HPDE6-E6E7 (cell line): ENCODE measurements around the gene GSG1L.
"Not testable (repeated sequence)": the region's sequence is repeated elsewhere in the genome, so short reads cannot be mapped to it uniquely, and the experiment has no call there.

Experiments
- DNase-seq: peaks from one replicate; pipeline ENCODE4 v3.0.0; 2011; ENCODE audit warnings: missing footprints; ENCODE audit errors: extremely low spot score

GSG1L gene

DNA sequence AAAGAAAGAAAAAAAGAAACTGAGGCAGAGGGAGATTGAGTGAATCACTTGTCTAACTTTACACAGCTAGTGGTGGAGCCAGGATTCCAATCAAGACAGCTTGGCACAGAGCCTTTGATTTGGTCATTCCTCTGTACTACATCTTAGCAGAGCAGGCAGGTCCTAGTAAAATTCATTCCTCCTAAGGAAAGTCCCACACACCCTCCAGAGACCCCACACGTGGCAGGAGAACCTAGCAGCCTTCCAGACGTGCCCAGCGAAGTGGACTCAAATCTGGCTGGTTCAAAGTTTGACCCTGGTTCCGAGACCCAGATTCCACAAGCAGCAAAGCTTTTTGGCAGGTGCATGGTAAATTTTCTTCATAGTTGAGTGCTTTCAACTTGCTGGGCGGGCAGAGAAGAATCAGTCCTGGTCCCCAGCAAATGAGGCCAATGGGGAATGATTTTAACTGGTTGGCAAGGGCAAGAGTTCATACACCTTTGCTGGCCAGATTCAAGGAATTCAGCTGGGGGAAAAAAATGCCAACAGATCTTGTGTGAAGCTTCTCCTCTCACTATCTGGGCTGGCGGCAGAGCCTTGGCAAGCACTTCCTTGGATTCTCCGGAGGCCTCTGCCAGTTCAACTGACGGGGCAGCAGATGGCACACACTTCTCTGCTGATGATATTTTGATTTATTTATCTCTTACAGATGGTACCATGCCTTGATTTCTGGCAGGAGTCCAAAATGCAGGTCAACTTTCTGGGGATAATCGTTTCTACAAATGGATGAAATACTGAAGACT lies 82.4 kb downstream of the GSG1L start:
- DNase-seq = no peak

DNA sequence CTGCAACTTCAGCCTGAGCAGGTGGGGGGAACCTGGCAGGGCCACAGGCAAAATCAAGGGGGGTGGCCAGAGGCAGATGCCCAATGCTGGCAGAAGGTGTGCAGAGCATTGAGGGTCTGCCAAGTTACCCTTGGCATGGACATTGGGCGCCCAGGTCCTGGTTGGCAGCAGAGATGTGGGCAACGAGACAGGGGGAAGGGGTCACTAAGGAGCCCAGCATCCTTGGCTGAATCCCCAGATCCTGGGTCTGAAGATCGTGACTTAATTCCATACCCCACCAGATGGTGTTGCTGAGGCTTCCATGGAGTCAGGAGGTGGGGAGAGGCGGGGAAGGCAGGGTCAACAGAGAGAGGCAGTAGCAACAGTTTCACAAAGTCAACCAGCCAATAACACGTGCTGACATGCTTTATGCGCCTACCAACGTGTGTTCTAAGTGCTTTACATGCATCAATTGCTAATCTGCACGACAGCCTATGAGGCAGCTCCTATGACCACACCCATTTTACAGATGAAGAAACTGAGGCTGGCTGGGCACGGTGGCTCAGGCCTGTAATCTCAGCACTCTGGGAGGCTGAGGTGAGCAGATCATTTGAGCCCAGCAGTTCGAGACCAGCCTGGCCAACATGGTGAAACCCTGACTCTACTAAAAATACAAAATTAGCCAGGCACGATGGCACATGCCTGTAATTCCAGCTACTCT lies 83.3 kb downstream of the GSG1L start:
- no peak for DNase-seq

DNA sequence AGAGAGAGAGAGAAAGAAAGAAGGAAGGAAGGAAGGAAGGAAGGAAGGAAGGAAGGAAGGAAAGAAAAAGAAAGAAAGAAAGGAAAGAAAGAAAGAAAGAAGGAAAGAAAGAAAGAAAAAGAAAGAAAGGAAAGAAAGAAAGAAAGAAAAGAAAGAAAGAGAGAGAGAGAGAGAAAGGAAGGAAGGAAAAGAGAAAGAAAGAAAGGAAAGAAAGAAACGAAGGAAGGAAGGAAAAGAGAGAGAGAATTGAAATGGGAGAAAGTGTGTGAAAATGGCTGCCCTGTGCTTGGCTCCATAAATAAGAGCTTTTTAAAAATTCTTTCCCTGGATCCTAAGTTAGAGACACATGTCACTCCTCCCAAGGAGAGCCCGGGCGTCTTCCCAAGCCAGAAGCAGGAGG lies 83.8 kb downstream of the GSG1L start:
- DNase-seq = not testable (repeated sequence)

DNA sequence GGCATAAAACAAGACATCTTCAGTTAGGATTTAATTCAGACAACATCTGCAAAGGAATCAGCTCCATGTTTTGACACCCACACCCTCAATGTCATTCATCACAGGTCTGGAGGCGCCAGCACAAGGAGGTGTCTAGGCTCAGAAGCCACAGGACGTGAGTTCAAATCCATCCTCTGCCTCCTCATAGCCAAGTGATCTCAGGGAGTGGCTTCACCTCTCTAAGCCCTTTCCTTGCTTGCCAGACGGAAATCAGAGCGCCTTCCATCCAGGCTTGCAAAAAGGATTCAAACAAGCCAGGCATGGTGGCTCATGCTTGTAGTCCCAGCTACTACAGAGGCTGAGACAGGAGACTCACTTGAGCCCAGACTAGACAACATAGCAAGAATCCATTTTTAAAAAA lies 84.6 kb downstream of the GSG1L start:
- DNase-seq = no peak

DNA sequence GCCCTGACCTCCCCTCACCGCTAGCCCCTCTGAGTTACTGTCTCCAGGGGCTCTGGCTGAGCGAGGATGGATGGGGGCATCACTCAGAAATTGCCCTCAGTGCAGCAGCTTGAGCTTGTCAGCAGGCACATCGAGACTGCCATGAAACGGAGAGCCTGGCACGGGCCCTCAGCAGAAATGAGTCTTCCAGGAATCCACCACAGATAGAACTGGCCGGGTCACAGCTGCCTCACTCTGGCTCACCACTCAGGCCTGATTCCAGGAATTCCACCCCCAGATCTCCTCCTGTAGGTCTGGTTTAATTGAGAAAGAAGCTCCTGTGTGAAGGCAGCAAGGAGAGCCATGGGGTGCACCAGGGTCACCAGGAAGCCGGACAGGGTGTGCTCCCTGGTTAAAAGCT lies 85.5 kb downstream of the GSG1L start:
- DNase-seq = no peak

DNA sequence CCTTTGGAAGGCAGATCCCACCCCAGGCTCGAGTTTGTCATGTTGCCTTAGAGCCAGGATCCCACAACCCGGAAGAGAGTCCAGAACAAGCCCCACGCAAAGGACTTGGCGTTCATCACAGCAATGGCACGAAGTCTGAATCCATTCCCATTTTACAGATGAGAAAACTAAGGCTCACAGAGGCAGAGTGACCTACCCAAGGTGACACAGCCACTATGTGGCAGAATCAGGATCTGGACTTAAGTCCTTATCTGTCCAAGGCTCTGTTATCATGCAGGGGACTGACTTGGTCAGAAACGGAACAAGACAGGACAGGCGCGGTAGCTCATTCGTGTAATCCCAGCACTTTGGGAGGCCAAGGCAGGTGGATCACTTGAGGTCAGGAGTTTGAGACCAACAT lies 86.5 kb downstream of the GSG1L start:
- DNase-seq = no peak

DNA sequence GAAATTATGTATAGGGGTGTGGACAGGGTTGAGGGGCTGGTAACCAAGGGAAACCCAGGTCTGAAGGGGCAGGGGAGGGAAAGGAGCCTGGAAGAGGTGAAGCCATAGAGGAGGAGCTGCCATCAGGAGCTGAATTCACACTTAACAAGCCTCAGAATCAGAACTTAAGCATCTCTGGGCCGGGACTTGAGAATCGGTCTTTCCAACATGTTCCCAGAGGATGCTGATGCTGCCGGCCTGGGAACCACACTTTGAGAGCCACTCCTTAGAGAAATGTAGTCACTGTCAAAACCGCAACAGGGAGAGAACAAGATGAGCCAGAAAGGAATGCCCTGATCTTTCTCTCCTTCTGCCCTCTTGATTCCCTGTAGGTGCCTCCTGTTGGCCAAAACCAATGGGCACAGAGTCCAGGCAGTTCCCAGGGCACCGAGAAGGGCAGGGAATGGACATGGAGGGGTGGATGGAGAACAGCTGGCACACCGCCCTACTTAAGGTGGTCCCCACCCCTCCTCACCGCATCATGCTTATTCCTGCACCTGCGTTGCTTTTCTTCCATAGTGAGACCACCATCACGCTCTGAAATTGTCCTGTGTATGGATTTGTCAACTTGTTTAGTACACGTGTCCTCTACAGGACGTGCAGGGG lies 88.5 kb downstream of the GSG1L start:
- DNase-seq = no peak

DNA sequence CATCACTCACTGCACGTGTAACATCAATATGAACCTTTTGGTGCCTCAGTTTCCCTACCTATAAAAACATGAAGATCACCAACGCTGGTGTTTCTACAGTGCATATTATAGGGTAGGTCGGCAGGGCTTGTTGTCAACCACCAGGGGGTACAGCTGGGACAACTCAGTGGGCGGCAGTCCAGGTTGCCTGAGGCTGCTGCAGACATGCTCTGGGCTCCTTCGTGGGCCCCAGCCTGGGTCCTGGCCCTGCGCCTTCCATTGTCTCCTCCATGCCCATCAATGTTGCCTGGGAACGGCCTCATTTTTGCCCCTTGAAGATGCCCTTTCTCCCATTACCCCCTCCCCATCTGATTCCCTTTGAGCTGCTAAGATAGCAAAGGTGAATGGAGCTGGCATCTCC lies 89.8 kb downstream of the GSG1L start:
- DNase-seq = no peak

DNA sequence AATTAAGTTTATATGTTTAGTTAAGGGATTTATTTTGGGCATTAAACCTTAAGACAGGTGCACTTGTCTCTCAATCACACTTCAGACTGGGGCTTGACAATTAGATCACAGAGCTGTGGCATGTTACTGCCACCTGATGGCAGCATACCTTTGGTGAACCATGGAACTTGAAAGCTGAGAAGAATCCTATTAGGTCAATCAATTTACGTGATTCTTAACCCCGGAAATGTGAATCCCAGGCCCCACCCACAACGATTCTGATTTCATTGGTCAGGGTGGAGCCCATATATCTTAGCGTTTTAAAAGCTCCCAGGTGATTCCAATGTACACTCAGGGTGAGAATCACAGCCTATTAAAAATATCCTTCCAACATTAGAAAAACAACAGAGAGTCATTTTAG lies 91.0 kb downstream of the GSG1L start:
- peak; percentile 55 for DNase-seq

DNA sequence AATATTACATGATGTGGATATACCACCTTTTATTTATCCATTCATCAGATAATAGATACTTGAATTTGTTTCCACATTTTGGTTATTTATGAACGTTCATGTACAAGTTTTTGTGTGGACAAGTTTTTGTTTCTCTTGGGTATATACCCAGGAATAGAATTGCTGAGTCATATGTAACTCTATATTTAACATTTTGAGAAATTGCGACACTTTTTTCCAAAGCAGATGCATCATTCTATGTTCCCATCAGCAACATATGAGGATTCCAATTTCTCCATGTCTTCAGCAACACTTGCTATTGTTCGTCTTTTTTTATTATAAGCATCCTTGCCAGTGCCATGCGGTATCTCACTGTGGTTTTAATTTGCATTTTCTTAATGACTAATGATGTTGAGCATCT lies 93.9 kb downstream of the GSG1L start:
- no peak for DNase-seq

DNA sequence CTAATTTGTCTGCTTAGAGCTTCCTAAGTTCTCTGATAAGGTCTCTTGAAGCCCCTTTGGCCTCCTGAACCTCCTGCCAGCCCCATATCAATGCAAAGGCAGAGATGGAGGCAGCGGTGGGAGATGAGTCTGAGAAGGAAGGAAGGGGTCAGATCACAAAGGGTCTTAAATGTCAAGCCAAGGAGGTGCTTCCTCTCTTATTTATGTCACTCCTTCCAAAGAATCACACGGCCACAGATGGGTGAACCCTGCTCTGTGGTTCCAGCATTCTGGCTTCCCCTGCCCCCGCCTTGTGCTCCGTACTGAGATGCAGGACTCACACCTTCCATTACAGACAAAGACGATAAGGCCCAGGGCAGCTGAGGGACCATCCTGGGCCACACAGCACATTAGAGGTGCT lies 96.3 kb downstream of the GSG1L start:
- DNase-seq = no peak

DNA sequence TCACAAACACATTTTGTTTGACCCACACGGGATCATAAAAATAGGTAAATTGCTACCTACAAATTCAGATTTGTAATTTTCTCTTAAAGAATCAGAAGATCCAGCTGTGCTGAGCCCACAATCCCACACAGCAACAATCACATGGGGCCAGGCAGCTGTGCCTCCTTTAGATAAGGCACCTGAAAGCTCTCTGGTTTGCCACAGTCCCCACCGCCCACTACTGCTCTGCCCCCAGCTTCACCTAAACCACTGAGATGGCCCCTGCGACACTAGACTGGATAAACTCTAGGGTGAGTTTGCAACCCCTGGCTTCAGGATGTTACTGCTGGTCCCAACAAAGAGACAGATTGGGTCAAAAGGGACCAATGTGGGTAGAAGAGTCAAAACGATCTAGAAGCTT lies 96.8 kb downstream of the GSG1L start:
- no peak for DNase-seq

DNA sequence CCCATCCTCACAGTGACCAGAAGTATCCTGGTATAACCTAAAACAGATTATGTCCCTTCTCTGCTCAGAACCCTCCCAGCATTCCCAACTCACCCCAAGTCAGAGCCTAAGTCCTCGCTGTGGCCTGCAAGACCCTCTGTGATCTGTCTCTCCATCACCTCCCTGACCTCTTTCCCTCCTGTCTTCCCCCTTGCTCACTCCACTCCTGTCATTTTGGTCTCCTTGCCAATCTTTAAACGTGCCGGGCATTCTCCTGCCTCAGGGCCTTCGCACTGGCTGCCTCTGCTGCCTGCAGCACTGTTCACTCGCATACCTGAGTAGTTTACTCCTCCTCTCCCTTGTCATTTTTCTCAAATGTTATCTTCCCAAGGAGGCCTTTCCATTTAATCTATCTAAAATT lies 97.7 kb downstream of the GSG1L start:
- DNase-seq = no peak

DNA sequence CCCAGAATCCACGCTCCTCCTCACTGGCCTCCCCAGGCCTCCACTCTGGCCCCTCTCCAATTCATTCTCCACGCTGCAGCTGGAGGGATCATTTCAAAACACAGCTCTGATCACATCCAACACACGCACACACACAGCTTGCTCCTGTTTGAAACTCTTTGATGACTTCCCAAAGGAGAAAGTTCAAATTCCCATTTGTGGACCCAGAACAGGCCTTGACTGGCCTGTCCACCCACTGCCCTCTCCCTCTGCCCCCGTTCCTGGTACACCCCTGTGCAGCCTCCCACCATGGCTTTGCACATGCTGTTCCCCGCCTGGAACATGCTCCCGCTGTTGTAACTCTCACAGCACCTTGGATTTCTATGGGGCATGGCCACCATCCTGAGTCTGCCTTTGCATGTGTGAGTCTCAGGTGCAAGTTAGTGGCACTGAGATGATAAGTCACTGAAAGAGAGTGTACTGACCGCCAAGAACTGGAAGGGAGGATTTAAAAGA lies 100.0 kb downstream of the GSG1L start:
- no peak for DNase-seq

DNA sequence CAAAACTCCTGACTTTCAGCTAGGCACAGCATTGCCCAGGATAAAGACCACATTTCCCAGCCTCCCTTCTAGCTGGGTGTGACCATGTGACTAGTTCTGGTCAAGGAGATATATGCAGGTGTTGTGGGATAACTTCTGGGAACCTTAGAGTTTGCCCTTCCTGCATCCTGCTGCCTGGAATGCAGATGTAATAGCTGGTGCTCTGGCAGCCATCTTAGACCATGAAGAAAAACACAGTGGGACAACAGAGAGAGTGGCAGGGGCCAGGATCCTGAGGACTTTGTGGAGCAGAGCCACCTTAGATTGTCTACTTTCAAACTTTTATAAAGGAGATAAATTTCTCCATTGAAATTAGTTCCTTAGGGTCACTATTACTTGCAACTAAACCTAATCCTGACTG lies 101.3 kb downstream of the GSG1L start:
- DNase-seq = no peak

DNA sequence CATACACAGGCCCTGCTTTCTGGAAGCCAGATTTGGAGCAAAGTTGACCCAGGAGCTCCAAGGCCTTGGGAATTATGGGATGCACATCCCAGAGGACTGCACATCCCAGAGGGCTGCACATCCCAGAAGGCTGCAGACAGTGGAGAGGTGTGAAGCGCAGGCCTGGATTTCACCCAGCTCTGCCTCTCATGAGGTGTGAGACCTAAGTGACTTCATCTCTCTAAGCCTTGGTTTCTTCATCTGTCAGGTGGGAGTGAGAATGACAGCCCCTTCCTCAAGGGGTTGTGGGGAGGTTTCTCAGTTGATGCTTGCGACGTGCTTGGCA lies 102.3 kb downstream of the GSG1L start:
- DNase-seq = no peak

DNA sequence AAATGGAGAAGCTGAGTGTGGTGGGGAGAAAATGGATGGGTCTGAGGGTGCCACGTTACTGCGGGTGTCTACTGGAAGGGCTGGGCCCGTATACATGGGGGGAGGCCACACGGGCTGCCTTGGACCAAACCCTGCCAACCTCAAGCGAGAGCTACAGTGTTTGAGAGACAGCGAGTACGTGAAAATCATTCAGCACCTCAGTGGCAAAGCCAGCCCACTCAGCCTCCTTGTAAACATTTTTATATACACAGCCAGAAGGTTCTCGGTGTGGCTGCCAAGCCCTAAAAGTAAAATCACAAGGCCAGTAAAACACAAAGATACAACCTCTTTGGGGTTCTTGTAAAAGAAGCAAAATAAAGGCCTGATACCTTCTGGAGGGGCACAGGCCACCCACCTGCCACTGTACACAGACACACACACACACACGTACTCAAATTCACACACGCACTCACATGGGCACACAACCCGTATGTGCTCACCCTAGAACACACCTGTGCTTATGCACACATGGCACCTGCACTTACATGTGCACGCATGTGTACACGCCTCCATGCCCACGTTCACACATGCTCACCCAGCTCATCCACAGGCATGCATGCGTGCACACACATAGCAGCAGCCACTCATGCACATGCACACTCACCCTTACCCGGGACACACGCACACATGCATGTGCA lies 102.8 kb downstream of the GSG1L start:
- DNase-seq = no peak

DNA sequence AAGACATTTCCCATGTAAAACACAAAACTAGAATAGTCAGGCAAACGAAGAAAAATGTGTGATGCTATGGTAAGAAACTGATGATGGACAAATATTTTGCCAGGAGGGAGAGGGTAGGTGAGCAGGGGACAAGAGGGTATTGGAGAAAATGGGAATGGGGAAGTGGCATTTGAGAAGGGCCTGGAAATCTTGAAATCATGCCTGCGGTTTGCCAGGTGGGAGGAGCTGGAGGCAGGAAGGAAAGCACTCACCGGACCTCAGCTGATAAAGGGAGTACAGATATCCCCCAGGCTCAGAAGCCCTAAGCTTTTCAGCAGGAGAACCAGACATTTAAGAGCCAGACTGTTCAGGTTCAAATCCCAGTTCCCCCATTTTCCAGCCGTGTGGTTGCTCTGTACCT lies 103.6 kb downstream of the GSG1L start:
- DNase-seq = no peak

DNA sequence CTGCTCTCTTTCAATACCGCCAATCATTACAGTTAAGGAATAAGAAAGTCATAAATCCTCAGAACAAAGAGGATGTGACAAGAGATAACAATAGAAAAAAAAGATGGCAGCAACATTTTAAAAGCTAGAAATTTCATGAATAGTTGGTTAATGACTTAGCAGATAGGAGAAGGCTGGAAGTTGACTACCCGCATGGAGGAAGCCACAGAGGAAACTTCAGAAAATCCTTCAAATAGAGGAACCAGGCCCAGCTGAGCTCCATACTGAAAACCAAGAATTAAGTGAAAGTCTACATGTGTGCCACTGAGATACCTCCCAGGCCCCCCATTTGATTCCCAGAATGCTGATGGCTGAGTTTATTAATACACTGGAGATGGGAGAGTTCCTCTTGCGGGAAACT lies 109.3 kb downstream of the GSG1L start:
- DNase-seq = no peak

DNA sequence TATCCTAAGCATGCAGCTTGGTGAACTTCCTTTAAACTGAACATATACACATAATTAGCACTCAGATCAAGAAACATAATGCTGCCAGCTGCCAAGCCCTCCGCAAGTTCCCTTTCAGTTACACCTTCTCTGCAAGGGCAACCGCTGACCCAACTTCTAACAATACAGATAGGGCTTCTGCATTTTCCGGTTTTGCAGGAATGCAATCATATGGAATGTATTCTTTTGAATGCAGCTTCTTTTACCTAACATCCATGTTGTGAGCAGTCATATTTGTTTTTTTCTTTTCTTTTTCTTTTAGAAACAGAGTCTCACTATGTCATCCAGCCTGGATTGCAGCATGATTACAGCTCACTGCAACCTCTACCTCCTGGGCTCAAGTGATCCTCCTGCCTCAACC lies 110.7 kb downstream of the GSG1L start:
- DNase-seq = no peak

DNA sequence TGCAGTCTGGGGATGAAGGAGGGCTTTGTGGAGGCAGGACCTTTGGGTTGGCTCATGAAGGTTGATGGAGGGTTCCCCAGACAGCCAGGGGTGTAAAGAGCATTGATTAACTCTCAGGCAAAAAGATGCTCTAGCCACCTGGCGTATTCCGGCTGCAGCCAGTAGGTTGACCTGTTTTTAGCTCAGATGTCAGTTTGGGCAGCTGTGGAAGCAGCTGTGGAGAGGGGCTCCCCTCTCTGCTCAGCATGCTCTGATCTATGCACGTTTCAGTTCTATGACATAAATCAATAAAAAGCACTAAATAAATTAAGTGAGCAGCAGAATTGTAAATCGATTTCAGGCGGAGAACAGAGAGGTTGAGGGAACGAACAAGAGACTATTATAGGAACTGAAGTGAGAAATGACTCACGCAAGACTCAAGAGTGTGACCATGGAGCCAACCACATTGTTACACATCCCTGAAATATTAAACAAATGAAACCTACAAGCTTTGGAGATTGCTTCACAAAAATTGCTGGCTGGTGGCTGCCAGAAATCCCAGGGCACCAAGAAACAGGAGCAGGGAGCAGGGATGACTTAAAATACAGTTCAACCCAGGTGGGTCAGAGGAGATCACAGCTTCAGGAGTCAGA lies 111.9 kb downstream of the GSG1L start:
- DNase-seq = no peak
